Suppressor macrophage (primary cell): ENCODE measurements around the gene CMYA5.
"Not testable (repeated sequence)": the region's sequence is repeated elsewhere in the genome, so short reads cannot be mapped to it uniquely, and the experiment has no call there.

Experiments
- DNase-seq, 4 experiments: peaks; one replicate each; pipeline ENCODE4 v3.0.0-alpha.2; 2020 to 2022

CMYA5 gene

DNA sequence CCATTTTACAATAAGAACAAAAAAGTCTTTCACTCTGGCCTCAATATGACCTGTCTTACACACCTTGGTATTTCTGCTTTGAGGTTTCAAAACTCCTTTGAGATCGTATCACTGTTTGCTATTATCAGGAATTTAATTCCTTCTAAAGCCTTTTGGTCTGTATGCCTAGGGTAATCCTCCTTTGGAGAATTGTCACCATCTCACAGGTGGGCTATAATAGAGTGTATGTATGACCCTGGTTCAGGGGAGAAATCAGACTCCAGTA, 13.7 kb downstream of the CMYA5 start:
- no peak for DNase-seq

DNA sequence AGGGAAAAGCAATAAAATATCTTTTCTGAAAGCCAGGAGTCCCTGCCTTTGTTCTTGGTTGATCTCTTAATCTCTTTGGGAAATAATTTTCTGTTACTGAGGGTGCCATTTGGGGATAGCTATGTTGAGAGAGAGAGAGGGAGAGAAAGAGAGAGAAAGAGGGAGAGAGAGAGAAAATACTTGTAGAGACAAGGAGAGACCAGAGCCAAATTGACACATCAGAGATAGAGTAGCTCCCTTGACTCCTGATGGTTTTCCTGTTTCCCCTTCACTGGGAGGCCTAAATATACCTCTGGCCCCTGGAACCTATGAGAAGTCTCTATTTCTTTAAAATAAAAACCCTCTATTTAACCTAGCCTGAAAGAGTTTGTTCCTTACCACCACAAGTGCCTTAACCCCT, 14.9 kb downstream of the CMYA5 start:
- DNase-seq = no peak

DNA sequence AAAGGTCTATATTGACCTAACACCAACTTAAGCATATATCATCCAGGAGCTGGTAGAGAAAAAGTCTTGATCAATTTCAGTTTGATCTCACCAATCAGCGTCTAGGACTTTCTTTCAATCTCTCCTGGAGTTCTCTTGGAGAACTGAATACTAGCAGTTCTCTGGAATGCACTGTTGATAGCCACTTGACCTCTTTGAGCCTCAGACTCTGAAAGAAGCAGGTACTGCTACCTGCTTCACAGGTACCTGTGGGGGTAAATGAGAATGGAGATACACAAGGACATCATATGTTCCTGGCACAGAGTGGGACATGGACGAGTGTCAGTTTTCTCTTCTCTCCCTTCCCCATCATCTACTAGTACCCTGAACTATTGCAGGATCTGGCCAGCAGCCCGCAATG, 16.0 kb downstream of the CMYA5 start:
- DNase-seq = no peak

DNA sequence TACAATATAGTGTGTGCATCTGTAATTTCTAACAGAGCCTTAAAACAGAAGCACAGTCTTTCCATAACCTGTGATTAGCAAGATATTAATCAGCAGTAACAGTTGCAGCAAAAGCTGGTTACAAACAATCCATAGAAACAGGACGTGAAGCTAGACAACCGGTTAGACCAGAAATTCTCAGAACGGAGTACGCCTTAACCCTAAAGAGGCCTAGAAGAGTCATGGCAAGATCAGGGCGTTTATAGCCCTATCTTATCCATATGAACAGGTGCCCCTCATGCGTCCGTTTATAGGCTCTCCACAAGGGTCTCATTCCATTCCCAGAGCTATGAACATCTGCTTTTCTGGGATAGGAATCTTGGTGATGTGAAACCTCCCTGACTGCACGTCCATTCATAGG, 16.7 kb downstream of the CMYA5 start:
- DNase-seq = not testable (repeated sequence)

DNA sequence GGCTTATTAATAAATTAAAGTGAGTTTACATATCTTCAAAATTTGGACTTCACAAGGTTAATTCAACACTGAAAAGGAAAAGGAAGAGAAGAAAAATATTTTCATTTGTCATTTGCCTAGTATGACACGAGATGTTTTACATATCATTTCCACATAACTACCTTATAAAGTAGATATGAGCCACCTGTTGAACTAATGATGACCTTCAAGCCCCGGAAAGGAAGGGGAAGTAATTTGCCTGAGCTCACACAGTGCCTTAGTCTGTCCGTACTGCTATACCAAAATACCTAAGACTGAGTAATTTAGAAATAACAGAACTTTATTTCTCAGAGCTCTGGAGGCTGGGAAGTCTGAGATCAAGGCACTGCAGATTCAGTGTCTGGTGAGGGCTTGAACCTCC, 17.9 kb downstream of the CMYA5 start:
- DNase-seq = no peak

DNA sequence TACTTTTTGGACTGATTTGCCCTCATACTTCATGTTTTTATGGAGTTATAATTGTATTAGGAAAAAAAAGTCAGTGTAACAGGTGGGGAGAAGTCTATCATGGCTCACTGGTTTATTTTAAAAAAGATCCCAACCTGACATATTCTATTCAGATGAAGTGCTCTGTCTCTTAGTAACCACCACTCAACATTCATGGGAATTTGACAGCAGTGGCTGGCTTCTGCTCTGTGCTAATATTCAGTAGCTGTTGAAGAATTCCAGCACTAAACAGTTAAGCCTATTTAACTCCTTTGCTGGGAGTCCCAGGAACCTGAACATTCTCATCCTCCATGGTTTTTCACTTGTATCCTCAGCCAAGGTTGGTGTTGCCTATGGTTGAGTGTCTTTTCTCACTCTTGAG, 23.1 kb downstream of the CMYA5 start:
- no peak for DNase-seq

DNA sequence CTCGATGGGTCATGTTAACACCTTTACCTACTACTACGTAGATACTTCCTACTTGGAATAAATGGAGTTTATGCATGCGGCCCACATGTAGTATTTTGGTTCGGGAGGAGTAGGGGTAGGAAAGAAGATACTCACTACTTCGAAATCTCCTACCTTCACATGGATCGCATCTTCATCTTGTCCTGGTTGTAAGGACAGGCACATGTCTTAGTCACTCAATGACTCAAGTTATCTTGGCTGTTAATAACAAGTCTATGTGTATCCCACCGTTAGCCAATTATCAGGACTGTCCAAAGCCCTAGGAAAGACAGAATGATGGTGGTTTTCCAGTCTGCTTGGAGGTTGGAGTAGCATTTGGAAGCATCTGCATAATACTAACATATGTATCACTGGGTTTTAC, 24.1 kb downstream of the CMYA5 start:
- no peak for DNase-seq

DNA sequence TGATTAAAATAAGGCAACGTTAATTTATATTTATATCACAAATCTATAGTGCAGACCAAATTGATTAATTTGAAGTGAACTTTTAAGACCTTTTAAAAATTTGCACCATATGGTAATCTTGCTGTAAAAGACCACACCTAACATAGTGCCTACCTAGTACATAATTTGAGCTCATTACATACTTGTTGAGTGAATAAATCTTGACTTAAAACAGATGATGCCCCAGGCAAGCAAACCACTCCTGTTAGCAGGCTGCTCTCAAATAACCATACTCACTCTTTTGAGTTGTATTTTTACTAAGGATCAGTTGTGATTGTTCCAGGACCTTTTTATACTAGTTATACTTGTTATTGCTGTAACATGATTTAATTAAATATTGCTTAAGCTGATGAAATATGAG, 27.2 kb downstream of the CMYA5 start:
- no peak for DNase-seq

DNA sequence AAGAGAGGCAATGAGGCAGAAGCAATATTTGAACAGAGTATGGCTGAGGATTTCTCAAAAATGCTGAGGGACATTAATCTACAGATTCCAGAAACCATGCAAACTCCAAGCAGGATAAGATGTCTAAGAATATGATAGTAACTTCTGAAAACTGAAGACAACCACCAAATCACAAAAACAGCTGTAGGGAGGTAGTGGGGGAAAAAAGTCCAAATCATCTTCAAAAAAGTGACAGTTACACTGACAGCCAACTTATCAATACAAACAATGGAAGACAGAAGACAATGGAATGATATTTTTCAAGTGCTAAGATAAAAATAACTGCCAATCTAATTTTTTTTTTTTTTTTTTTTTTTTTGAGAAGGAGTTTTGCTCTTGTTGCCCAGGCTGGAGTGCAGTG, 30.5 kb downstream of the CMYA5 start:
- DNase-seq = no peak

DNA sequence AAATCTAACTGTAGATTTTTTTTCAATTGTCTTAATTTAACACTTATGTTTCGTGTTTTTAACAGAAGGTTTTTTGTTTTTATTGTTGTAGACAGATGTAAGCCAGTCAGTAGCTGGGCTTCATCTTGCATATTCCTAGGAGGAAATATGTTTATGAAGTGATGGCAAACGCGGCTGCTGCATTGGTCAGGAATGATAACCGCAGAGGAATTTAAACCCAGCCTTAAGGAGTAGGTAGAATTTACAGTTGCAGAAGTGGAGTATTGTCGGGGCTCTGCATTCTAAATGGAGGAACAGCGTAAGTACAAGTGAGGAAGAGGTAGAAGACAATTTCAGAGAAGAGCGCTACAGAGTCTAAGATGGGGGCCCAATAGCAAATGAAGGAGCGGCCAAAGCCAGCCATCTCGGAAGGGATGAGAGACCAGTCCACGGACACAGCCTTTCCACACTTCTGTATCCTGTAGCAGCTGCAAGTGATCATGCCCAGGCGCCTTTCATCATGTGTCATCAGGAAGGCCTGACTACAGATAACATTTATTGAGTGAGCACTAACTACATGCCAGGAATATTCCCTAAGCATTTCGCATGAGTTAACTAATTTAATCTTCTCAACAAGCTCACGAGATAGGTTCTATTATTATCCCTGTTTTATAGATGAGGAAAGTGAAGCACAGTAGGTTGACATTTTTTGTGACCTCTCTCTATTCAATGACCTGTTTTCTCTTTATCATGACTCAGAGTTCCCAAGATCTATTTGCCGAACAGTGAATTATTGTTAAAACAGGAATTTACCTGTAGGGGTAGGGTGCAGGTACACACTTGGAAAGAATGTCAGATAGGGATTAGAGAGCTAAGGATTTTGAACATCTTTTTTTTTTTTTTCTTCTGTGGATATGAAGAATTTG, 38.1 kb downstream of the CMYA5 start:
- no peak for DNase-seq

DNA sequence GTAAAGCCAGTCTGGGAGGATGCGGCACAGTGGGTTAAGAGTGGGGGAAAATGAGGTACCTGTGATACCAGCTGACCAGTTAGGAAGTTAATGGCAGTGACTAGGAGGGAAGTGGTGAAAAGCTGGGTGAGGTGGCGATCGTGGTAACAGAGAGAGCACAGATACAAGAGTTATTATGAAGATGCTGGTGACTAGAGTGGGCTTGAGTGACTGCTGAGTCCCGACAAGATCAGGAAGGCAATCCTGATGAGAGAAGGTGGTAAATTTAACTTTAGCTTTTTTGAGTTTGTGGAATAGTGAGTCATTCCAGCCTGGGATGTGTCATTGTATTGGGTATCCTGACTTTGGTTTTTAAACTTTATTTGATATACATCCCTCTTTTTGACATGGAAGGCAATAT, 38.8 kb downstream of the CMYA5 start:
- DNase-seq = no peak

DNA sequence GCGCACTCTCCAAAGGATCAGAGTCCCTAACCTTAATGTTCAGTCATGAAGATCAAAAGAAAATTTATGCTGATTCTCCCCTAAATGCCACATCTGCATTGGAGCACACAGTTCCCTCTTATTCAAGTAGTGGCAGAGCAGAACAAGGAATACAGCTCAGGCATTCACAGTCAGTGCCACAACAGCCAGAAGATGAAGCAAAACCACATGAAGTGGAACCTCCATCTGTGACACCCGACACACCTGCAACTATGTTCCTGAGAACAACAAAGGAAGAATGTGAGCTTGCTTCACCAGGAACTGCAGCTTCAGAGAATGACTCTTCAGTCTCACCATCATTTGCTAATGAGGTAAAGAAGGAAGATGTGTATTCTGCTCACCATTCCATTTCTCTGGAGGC, 40.0 kb downstream of the CMYA5 start:
- DNase-seq = no peak

DNA sequence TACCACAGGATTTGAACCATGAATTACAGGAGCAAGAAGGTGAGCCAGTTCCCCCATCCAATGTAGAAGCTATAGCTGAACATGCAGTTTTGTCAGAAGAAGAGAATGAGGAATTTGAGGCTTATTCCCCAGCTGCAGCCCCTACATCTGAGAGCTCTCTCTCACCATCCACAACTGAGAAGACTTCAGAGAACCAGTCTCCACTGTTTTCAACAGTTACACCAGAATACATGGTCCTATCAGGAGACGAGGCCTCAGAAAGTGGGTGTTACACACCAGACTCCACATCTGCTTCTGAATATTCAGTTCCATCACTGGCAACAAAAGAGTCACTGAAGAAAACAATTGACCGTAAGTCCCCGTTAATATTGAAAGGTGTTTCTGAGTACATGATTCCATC, 40.9 kb downstream of the CMYA5 start:
- no peak for DNase-seq

DNA sequence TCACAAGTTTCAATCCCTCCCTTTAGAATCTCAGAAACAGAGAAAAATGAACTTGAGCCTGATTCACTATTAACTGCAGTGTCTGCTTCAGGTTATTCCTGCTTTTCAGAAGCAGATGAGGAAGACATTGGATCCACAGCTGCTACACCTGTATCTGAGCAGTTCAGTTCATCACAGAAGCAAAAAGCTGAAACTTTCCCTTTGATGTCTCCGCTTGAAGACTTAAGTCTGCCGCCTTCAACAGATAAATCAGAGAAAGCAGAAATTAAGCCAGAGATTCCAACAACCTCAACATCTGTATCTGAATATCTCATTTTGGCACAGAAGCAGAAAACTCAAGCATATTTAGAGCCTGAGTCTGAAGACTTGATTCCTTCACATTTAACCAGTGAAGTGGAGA, 42.1 kb downstream of the CMYA5 start:
- DNase-seq = no peak

DNA sequence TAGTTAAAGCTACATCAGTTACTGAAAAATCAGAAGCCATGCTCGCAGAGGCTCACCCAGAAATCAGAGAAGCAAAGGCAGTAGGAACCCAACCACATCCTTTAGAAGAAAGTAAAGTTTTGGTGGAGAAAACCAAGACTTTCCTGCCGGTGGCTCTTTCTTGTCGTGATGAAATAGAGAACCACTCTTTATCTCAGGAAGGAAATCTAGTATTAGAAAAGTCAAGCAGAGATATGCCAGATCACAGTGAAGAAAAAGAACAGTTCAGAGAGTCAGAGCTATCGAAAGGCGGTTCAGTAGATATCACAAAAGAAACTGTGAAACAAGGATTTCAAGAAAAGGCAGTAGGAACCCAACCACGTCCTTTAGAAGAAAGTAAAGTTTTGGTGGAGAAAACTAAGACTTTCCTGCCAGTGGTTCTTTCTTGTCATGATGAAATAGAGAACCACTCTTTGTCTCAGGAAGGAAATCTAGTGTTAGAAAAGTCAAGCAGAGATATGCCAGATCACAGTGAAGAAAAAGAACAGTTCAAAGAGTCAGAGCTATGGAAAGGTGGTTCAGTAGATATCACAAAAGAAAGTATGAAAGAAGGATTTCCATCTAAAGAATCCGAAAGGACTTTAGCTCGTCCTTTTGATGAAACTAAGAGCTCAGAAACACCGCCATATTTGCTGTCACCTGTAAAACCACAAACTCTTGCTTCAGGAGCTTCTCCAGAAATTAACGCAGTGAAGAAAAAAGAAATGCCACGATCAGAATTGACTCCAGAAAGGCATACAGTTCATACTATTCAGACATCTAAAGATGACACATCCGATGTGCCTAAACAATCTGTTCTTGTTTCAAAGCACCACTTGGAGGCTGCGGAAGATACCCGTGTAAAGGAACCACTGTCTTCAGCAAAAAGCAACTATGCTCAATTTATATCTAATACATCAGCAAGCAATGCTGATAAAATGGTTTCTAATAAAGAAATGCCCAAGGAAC, 47.2 kb downstream of the CMYA5 start:
- DNase-seq = no peak

DNA sequence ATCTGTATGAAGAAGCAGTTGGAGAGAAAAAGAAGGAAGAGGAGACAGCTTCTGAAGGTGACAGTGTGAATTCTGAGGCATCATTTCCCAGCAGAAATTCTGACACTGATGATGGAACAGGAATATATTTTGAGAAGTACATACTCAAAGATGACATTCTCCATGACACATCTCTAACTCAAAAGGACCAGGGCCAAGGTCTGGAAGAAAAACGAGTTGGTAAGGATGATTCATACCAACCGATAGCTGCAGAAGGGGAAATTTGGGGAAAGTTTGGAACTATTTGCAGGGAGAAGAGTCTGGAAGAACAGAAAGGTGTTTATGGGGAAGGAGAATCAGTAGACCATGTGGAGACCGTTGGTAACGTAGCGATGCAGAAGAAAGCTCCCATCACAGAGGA, 48.7 kb downstream of the CMYA5 start:
- DNase-seq = no peak

DNA sequence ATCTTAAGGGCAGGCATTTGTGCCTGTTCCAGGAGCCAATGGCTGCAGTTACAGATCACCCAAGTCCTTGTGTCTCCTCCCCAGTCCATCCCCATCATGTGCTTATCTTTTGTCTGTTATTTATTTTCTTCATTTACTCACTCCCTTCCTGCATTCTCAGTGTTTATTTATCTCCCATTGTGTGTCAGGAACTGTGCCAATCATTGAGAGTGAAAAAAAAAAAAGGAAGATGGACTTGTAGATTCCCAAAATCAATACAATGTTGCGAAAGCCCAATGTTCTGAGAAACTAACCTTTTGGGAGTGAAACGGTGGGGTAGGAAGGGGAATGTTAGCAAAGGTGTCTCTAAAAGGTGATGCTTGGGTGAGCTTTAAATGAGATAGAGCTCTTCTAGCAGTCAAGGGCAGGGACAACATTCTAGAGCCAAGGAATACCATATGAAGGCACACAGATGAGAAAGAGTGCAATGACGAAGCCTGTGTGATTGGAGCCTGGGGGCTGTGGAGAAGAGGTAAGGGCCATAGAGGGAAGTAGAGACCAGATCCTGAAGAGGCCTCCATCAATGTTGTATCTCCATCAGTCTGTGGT, 53.0 kb downstream of the CMYA5 start:
- DNase-seq = no peak

DNA sequence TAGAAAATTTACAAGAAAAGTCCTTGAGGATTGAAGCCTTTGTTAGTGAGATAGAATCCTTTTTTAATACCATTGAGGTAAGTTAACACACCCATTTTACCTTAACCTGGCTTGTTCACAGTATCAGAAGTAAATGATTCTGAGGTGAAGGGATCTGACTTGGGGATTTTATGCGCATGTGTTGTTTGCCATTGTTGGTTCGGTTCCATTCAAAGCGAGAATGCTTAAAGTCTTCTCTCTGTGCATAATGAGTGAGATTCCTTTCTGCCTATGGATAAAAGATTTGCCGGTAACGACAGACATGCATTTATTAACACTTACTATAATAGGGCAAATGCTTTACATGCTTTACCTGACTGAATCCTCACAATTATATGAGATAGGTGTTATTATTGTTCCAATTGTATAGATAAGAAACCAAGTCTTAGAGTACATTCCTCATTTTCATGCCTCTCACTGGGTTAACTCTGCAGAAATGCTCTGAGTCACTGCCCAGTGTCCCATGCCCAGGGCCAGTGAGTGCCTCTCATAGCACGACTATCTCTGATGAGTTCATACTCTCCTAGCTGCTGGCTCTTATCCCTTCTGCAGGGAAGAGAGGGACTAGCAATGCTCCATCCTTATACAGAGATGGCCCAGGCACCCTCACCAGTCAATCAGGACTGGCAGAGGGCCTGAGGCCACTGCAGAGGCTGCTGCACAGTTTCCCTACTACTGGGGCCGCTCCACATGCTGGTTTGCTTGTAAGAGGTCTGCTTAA, 54.4 kb downstream of the CMYA5 start:
- no peak for DNase-seq

DNA sequence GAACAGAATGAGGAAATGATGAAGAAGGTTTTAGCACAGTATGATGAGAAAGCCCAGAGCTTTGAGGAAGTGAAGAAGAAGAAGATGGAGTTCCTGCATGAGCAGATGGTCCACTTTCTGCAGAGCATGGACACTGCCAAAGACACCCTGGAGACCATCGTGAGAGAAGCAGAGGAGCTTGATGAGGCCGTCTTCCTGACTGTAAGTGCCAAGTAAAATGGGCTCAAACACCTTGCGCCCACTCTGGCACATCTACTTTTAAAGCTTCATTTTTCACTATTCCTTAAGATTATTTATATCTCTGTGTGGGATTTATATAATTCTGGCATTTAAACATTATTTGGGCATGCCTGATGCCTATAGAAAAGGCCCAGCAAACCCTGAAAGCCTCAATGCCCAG, 55.6 kb downstream of the CMYA5 start:
- DNase-seq = peak in 2 of 4 experiments; percentile 2 to 6

DNA sequence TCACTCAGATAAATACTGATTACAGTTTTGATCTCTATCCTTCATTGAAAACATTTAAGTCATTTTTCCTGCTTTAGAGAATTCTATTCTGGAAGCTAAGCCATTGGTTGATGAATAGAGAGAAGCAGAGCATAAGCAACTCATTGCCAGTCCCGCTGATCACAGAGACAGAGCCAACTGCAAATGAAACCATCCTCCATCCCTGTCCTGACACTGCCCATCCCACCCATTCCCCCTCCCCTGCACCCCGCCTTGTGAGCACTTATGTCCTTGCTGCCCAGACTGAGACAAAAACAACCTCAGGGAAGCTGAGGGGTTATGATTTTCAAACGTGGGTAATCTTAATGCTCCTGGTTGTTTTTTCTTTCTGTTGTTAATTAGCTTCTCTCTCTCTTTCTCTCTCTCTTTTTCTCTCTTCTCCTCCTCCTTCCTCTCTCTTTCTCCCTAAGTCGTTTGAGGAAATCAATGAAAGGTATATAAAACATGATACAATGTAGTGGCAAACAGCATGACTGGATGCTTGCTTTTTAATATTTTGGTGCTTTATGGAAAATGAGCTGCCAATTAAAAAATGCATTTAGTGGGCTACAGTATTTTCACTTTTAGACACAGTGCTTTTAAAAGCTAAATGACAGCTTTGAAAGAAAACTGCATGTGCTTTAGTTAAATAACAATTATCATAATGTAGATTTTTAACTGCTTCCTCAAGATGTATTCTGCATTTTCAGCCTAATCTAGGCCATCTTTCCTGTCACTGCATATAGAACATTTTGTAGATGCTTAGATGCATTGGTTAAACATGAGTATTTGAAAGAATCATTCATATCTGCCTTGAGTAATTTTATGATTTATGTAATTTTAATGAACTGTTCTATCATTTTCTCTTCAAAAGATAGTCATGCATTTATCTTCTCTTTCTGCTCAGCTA, 57.3 kb downstream of the CMYA5 start:
- no peak for DNase-seq
